IMR-90 (cell line): ENCODE measurements around the gene SBF2. TPM values are rescaled to one million over a fixed set of nuclear protein-coding genes. Genes with fewer than 3 reads are reported as not detected.

Source experiments
- ATAC-seq: fragments of 200-7000 bp; cut with Tn5 transposase; 2 replicates; pipeline ENCODE4 v1.9.1; 2020; ENCODE audit warnings: low read depth, mild to moderate bottlenecking, moderate library complexity
- BruUV-seq: library from RNA; stranded (reverse); fragments of 400-500 nt; replicated peaks from 2 replicates; lab custom pipeline; 2021; lab: Mats Ljungman, UMichigan
- CTCF ChIA-PET: fragments of 300-600 bp; formaldehyde crosslinking; extraction: SDS; loops from one replicate; lab custom pipeline; 2021; ENCODE audit warnings: antibody characterized with exemption; lab: Yijun Ruan, JAX
- POLR2A ChIA-PET: fragments of 300-600 bp; sonication (Branson Sonifier 250); formaldehyde crosslinking; loops from one replicate; lab custom pipeline; 2022; ENCODE audit warnings: antibody characterized with exemption; ENCODE audit not compliant: unreplicated experiment; lab: Charles Lee
- DNase-seq: peaks from one replicate; pipeline ENCODE4 v3.0.0; 2013
- H2AFZ ChIP-seq: replicated peaks from 2 replicates; pipeline ENCODE3; 2013; ENCODE audit warnings: low read length, mild to moderate bottlenecking; ENCODE audit not compliant: poor library complexity
- H2AK5ac ChIP-seq: 2 replicates; pipeline ENCODE4 v1.6.1; 2013; ENCODE audit warnings: low read depth, low read length, inconsistent platforms
- H2AK9ac ChIP-seq: replicated peaks from 2 replicates; pipeline ENCODE3; 2013; ENCODE audit warnings: mild to moderate bottlenecking, low read depth, low read length, moderate library complexity; ENCODE audit not compliant: poor library complexity
- H2BK120ac ChIP-seq: 2 replicates; pipeline ENCODE4 v1.6.1; 2013; ENCODE audit warnings: low read depth, low read length, inconsistent platforms
- H2BK15ac ChIP-seq: 3 replicates; pipeline ENCODE4 v1.6.1; 2013; ENCODE audit warnings: low read depth, low read length, inconsistent platforms
- H2BK20ac ChIP-seq: 2 replicates; pipeline ENCODE4 v1.6.1; 2013; ENCODE audit warnings: low read depth, mild to moderate bottlenecking, inconsistent platforms, low read length, moderate library complexity
- H2BK5ac ChIP-seq: 2 replicates; pipeline ENCODE4 v1.6.1; 2013; ENCODE audit warnings: mild to moderate bottlenecking, low read depth, low read length, inconsistent platforms; ENCODE audit not compliant: poor library complexity, severe bottlenecking
- H3K14ac ChIP-seq: replicated peaks from 2 replicates; pipeline ENCODE4 v1.6.1; 2013; ENCODE audit warnings: low read depth, low read length, inconsistent platforms
- H3K18ac ChIP-seq: 2 replicates; pipeline ENCODE4 v1.6.1; 2013; ENCODE audit warnings: low read depth, low read length, control low read depth
- H3K23ac ChIP-seq: 2 replicates; pipeline ENCODE4 v1.6.1; 2013; ENCODE audit warnings: low read depth, low read length, inconsistent platforms
- H3K27ac ChIP-seq: 2 replicates; pipeline ENCODE4 v1.5.1; 2013; ENCODE audit warnings: mild to moderate bottlenecking, control low read depth, low read length; ENCODE audit not compliant: insufficient read depth
- H3K27me3 ChIP-seq: 2 replicates; pipeline ENCODE4 v1.6.1; 2013; ENCODE audit warnings: low read length; ENCODE audit not compliant: control insufficient read depth, insufficient read depth
- H3K36me3 ChIP-seq: 2 replicates; pipeline ENCODE4 v1.6.1; 2013; ENCODE audit warnings: low read length, mixed read lengths; ENCODE audit not compliant: control insufficient read depth, insufficient read depth
- H3K4ac ChIP-seq: 2 replicates; pipeline ENCODE4 v1.6.1; 2013; ENCODE audit warnings: low read depth, low read length, inconsistent platforms
- H3K4me1 ChIP-seq: 2 replicates; pipeline ENCODE4 v1.6.1; 2013; ENCODE audit warnings: low read length, mixed read lengths; ENCODE audit not compliant: control insufficient read depth, insufficient read depth
- H3K4me2 ChIP-seq: 2 replicates; pipeline ENCODE4 v1.6.1; 2013; ENCODE audit warnings: low read depth, mild to moderate bottlenecking, control low read depth, low read length, moderate library complexity
- H3K4me3 ChIP-seq: 2 replicates; pipeline ENCODE4 v1.5.1; 2013; ENCODE audit warnings: low read depth, mild to moderate bottlenecking, control low read depth, low read length, moderate library complexity; ENCODE audit not compliant: insufficient read depth
- H3K56ac ChIP-seq: 2 replicates; pipeline ENCODE4 v1.6.1; 2013; ENCODE audit warnings: low read length, inconsistent platforms; ENCODE audit not compliant: insufficient read depth; ENCODE audit errors: extremely low read depth
- H3K79me1 ChIP-seq, 2 experiments: 2 replicates each; pipeline ENCODE4 v1.6.1; 2013; ENCODE audit warnings: low read length in 2 of 2, inconsistent platforms in 1 of 2, low read depth in 1 of 2
- H3K9ac ChIP-seq: 2 replicates; pipeline ENCODE4 v1.6.1; 2013; ENCODE audit warnings: low read depth, low read length, control low read depth
- H3K9me1 ChIP-seq: 2 replicates; pipeline ENCODE4 v1.6.1; 2013; ENCODE audit warnings: low read length, inconsistent platforms; ENCODE audit not compliant: insufficient read depth
- H3K9me3 ChIP-seq: 2 replicates; pipeline ENCODE4 v1.6.1; 2013; ENCODE audit warnings: low read length; ENCODE audit not compliant: control insufficient read depth, insufficient read depth
- H4K20me1 ChIP-seq: 2 replicates; pipeline ENCODE4 v1.6.1; 2013; ENCODE audit warnings: low read length, inconsistent platforms; ENCODE audit not compliant: insufficient read depth
- H4K5ac ChIP-seq: 2 replicates; pipeline ENCODE4 v1.6.1; 2013; ENCODE audit warnings: mild to moderate bottlenecking, low read depth, low read length, control low read depth
- H4K8ac ChIP-seq, 2 experiments: 2 replicates each; pipeline ENCODE4 v1.6.1; 2013; ENCODE audit warnings: low read depth in 2 of 2, low read length in 2 of 2, control low read depth in 1 of 2, inconsistent platforms in 1 of 2
- H4K91ac ChIP-seq: 2 replicates; pipeline ENCODE4 v1.6.1; 2013; ENCODE audit warnings: low read depth, low read length, inconsistent platforms; ENCODE audit not compliant: insufficient read depth
- BHLHE40 ChIP-seq: fragments of 150-350 bp; IDR thresholded peaks from 2 replicates; pipeline ENCODE4 v1.6.1; 2016; ENCODE audit warnings: mild to moderate bottlenecking, low read depth, low read length
- MXI1 ChIP-seq: IDR thresholded peaks from 2 replicates; pipeline ENCODE4 v1.6.1; 2012; ENCODE audit warnings: low read depth, mild to moderate bottlenecking, low read length, moderate library complexity, borderline replicate concordance
- WGBS, 2 experiments: methylation state at CpG; one replicate each; pipeline versions ENCODE4 v1.1.5 to v1.1.7; 2013; ENCODE audit warnings: missing lambda C conversion rate in 2 of 2; ENCODE audit not compliant: insufficient read length in 1 of 2; ENCODE audit errors: extremely low coverage in 2 of 2; 5-methylcytosine and 5-hydroxymethylcytosine counted together
- dilution Hi-C: fragments of 300-500 bp; cut with HindIII; formaldehyde crosslinking; loops from one replicate; pipeline ENCODE4 v1.14.3; 2018; ENCODE audit warnings: low sequenced_read_pairs; ENCODE audit not compliant: unreplicated experiment
- in situ Hi-C: fragments of 300-500 bp; cut with MboI; formaldehyde crosslinking; loops from 3 replicates; pipeline ENCODE4 v1.14.3; 2019; ENCODE audit warnings: low sequenced_read_pairs, inconsistent platforms, mixed read lengths
- intact Hi-C: fragments of 100-400 bp; cut with micrococcal nuclease; formaldehyde crosslinking; loops from 2 replicates; pipeline ENCODE4 v1.10.0; 2022
- polyA plus RNA-seq, 3 experiments: library from polyadenylated mRNA; depleted of rRNA; stranded (reverse); fragments of >200 nt; gene quantifications; 2 replicates each; pipeline ENCODE4 v1.2.3, GENCODE V29; 2012; ENCODE audit warnings: low replicate concordance in 1 of 3
- total RNA-seq: library from RNA; depleted of rRNA; stranded (reverse); fragments of >200 nt; gene quantifications from 2 replicates; pipeline ENCODE4 v1.2.3, GENCODE V29; 2012

The SBF2 gene
- total and polyA plus RNA-seq, 2 of the 4 experiments (the other 2 are of a cell fraction), result 23.8 to 51.8 TPM

GRCh38 chr11:10051868-10052586, 242.0 kb downstream of the SBF2 start:
- Histone ChIP-seq H3K79me1 (peaks cover 21 to 36% of the 10 kb centered on the region in 2 experiments), H3K14ac (peak overlapping the region; percentile 86; the same call in 1 of the 2 replicates), H3K56ac (no peak overlapping the region), H3K9me3 (no peaks in the 10 kb centered on the region), H3K4ac (no peak overlapping the region), H2BK120ac (peak overlapping the region; percentile 26; the same call in 1 of the 2 replicates), H2BK20ac (peak overlapping the region; percentile 34; the same call in 1 of the 2 replicates), H2AFZ (no peak overlapping the region), H3K9ac (no peak overlapping the region), H2AK9ac (no peak overlapping the region), H3K9me1 (no peaks in the 10 kb centered on the region), H2BK15ac (0 out of 3 replicates have a peak overlapping the region, but pooled peaks have one; percentile 30), H4K5ac (peak overlapping the region; percentile 46; the same call in 1 of the 2 replicates), H4K20me1 (0 out of 2 replicates have a peak, but pooled peaks cover 3% of the 10 kb centered on the region), H2BK5ac (no peak overlapping the region), H4K8ac (peak overlapping the region in 1 of 2 experiments; percentile 55; a peak in 2 of 4 replicates), H3K4me2 (peak overlapping the region; percentile 56; the same call in 1 of the 2 replicates), H3K36me3 (no peaks in the 10 kb centered on the region; the same call in 1 of the 2 replicates), H3K23ac (peak overlapping the region; percentile 41; the same call in 1 of the 2 replicates), H3K27ac (no peak overlapping the region), H3K4me1 (peaks cover 4% of the 10 kb centered on the region; the same call in 1 of the 2 replicates), H3K27me3 (no peaks in the 10 kb centered on the region), H3K18ac (peak overlapping the region; percentile 77; the same call in 1 of the 2 replicates), H2AK5ac (no peak overlapping the region), H4K91ac (no peak overlapping the region), H3K4me3 (no peak overlapping the region)
- dilution Hi-C loops (no loop called here), in situ Hi-C loops (no loop called here), intact Hi-C loops (no loop called here)
- DNase-seq (peak; percentile 75), ATAC-seq (peak; percentile 54; the same call in 1 of the 2 replicates)
- POLR2A ChIA-PET, result interaction anchor here (0.5 to 0.6 kb wide), 2 partner anchors 254 to 298 kb away, joined by 3 to 8 read pairs; no protein-coding TSS in a partner anchor
- CTCF ChIA-PET, result interaction anchor here (0.8 to 1.2 kb wide), 2 partner anchors 31 to 343 kb away, joined by 3 to 4 read pairs; no protein-coding TSS in a partner anchor
- WGBS, 2 experiments, result no CpG with 5 or more reads among the region's 4 CpGs
- no TSS peak for BruUV-seq
- TF ChIP-seq MXI1 (no peak), BHLHE40 (peak; percentile 61; the same call in 1 of the 2 replicates)
